SK-N-SH treated with all-trans-retinoic acid at 6 μM for 48 hours (cell line): ENCODE data around the gene TCF12.

Experiments used
- ATAC-seq: fragments of 200-7000 bp; cut with Tn5 transposase; 3 replicates; pipeline ENCODE4 v1.9.1; 2020; ENCODE audit warnings: mild to moderate bottlenecking, moderate library complexity
- ARNTL ChIP-seq: fragments of 450-650 bp; formaldehyde crosslinking; IDR thresholded peaks from 2 replicates; pipeline ENCODE4 v1.5.0; 2020; ENCODE audit warnings: low read depth, mild to moderate bottlenecking, moderate library complexity, borderline replicate concordance
- BACH2 ChIP-seq: fragments of 250-450 bp; sonication (Bioruptor Pico); IDR thresholded peaks from 2 replicates; pipeline ENCODE4 v1.9.0; 2021; ENCODE audit warnings: mild to moderate bottlenecking, borderline replicate concordance
- CSDC2 ChIP-seq: fragments of 250-450 bp; sonication (Bioruptor Pico); IDR thresholded peaks from 2 replicates; pipeline ENCODE4 v1.5.0; 2020; ENCODE audit warnings: mild to moderate bottlenecking, moderate library complexity
- CSRNP3 ChIP-seq: fragments of 250-450 bp; sonication (Bioruptor Pico); IDR thresholded peaks from 2 replicates; pipeline ENCODE4 v1.5.1; 2021; ENCODE audit warnings: mild to moderate bottlenecking, moderate library complexity
- ESRRG ChIP-seq: fragments of 250-450 bp; sonication (Bioruptor Pico); IDR thresholded peaks from 2 replicates; pipeline ENCODE4 v1.6.1; 2021; ENCODE audit warnings: mild to moderate bottlenecking
- ISL1 ChIP-seq: fragments of 250-450 bp; sonication (Bioruptor Pico); IDR thresholded peaks from 2 replicates; pipeline ENCODE4 v2.1.2; 2022; ENCODE audit warnings: mild to moderate bottlenecking, moderate library complexity
- PPARA ChIP-seq: fragments of 250-450 bp; sonication (Bioruptor Pico); IDR thresholded peaks from 2 replicates; pipeline ENCODE4 v1.5.0; 2020; ENCODE audit warnings: mild to moderate bottlenecking, borderline replicate concordance
- SNAI2 ChIP-seq: fragments of 250-450 bp; sonication (Bioruptor Pico); IDR thresholded peaks from 2 replicates; pipeline ENCODE4 v1.5.0; 2020; ENCODE audit warnings: mild to moderate bottlenecking, moderate library complexity
- TOX ChIP-seq: fragments of 250-450 bp; sonication (Bioruptor Pico); IDR thresholded peaks from 2 replicates; pipeline ENCODE4 v1.8.0; 2021; ENCODE audit warnings: mild to moderate bottlenecking, moderate library complexity, borderline replicate concordance
- TSHZ2 ChIP-seq: fragments of 250-450 bp; sonication (Bioruptor Pico); IDR thresholded peaks from 2 replicates; pipeline ENCODE4 v1.5.0; 2020; ENCODE audit warnings: mild to moderate bottlenecking, moderate library complexity
- ZC3H10 ChIP-seq: fragments of 250-450 bp; sonication (Bioruptor Pico); IDR thresholded peaks from 2 replicates; pipeline ENCODE4 v1.5.1; 2021; ENCODE audit warnings: mild to moderate bottlenecking, moderate library complexity
- ZFP3 ChIP-seq: fragments of 250-450 bp; sonication (Bioruptor Pico); IDR thresholded peaks from 2 replicates; pipeline ENCODE4 v1.5.0; 2020; ENCODE audit warnings: mild to moderate bottlenecking, moderate library complexity
- ZFP30 ChIP-seq: fragments of 450-650 bp; formaldehyde crosslinking; IDR thresholded peaks from 2 replicates; pipeline ENCODE4 v1.5.0; 2022; ENCODE audit warnings: mild to moderate bottlenecking, moderate library complexity
- ZNF565 ChIP-seq: fragments of 450-650 bp; formaldehyde crosslinking; conservative IDR thresholded peaks from 2 replicates; pipeline ENCODE4 v1.5.0; 2020; ENCODE audit warnings: low read depth, mild to moderate bottlenecking, moderate library complexity
- ZNF70 ChIP-seq: fragments of 450-650 bp; formaldehyde crosslinking; IDR thresholded peaks from 2 replicates; pipeline ENCODE4 v1.5.0; 2020; ENCODE audit warnings: mild to moderate bottlenecking, moderate library complexity
- ZNF8 ChIP-seq: fragments of 450-650 bp; formaldehyde crosslinking; IDR thresholded peaks from 2 replicates; pipeline ENCODE4 v1.5.0; 2020; ENCODE audit warnings: mild to moderate bottlenecking, moderate library complexity
- TF ChIP-seq, protein P1 (sequence below): fragments of 250-450 bp; sonication (Bioruptor Pico); IDR thresholded peaks from 2 replicates; pipeline ENCODE4 v1.8.0; 2021; ENCODE audit warnings: low read depth, mild to moderate bottlenecking, moderate library complexity, borderline replicate concordance

The TCF12 gene

DNA sequence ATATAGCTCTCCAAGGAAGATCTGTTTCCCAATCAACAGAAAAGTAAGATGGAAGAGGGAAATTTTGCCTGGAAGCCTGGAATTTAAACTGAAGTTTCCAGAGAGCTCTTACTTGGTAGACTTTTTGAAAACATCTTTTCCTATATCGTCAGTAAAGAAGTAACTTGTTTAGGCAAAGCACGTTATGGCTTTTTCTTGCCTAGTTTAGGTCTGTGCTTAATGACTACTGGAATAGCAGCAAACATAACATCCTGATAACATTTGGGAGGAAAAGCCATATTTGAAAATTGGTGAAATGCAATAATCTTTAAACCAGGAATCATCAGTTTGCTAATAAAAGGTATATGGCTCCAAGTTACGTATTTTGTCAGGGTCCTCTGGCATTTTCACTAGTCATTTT lies 297.4 kb downstream of the TCF12 start:
- TF ChIP-seq CSRNP3 (CRISPR knock-in tag): no peak
- no peak for TF ChIP-seq PPARA (CRISPR knock-in tag)
- TF ChIP-seq TSHZ2 (CRISPR knock-in tag): no peak
- TF ChIP-seq, protein P1, sequence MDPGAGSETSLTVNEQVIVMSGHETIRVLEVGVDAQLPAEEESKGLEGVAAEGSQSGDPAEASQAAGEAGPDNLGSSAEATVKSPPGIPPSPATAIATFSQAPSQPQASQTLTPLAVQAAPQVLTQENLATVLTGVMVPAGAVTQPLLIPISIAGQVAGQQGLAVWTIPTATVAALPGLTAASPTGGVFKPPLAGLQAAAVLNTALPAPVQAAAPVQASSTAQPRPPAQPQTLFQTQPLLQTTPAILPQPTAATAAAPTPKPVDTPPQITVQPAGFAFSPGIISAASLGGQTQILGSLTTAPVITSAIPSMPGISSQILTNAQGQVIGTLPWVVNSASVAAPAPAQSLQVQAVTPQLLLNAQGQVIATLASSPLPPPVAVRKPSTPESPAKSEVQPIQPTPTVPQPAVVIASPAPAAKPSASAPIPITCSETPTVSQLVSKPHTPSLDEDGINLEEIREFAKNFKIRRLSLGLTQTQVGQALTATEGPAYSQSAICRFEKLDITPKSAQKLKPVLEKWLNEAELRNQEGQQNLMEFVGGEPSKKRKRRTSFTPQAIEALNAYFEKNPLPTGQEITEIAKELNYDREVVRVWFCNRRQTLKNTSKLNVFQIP (CRISPR knock-in tag): no peak
- no peak for TF ChIP-seq BACH2
- no peak for ATAC-seq

GRCh38 chr15:57216288-57216687 lies 297.8 kb downstream of the TCF12 start:
- ATAC-seq: peak; percentile 17
- TF ChIP-seq ZNF565 (no peak), BACH2 (no peak), TSHZ2 (CRISPR knock-in tag) (no peak), SNAI2 (no peak), TOX (CRISPR knock-in tag) (no peak), ISL1 (CRISPR knock-in tag) (no peak), ZFP3 (no peak), ESRRG (CRISPR knock-in tag) (no peak), ZC3H10 (CRISPR knock-in tag) (no peak), CSRNP3 (CRISPR knock-in tag) (no peak), PPARA (CRISPR knock-in tag) (no peak), ZNF70 (CRISPR knock-in tag) (no peak), ARNTL (CRISPR knock-in tag) (no peak), ZNF8 (CRISPR knock-in tag) (no peak), CSDC2 (no peak), ZFP30 (no peak)
- TF ChIP-seq, protein P1 (CRISPR knock-in tag): no peak
